DOHH2 (cell line): Measurements from ENCODE around the gene CLEC2A.

ENCODE experiments used
- EZH2phosphoT487 ChIP-seq: fragments of 200-600 bp; sonication (generic); IDR thresholded peaks from 2 replicates; pipeline ENCODE4 v1.6.1; 2017; ENCODE audit warnings: borderline replicate concordance, mild to moderate bottlenecking, antibody characterized with exemption, low read length, moderate library complexity, mixed read lengths
- TF ChIP-seq, protein P1 (sequence below): fragments of 200-600 bp; sonication (generic); IDR thresholded peaks from one replicate; pipeline ENCODE4 v1.5.1; 2014; ENCODE audit warnings: antibody characterized with exemption, mild to moderate bottlenecking, low read depth, low read length; ENCODE audit not compliant: poor library complexity, severe bottlenecking

DNA sequence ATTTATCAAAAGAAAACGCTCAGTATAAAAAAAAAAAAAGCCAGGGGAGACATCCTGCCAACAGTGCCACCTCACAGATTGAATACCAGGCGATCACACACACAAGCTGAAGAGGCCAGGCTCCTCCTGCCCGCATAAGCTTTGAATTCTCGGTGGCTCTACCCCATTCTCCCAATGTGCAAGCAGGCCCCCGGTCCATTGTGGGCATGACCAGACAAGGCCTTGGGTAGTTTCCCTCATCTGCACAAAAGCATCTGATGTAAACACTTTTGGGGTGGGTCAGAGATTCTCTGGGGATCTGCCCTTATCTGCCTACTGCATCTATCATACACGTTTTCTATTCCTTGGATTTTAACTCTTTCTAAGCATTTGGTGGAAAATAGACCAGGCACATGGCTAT, 34.6 kb downstream of the CLEC2A start:
- TF ChIP-seq, protein P1, sequence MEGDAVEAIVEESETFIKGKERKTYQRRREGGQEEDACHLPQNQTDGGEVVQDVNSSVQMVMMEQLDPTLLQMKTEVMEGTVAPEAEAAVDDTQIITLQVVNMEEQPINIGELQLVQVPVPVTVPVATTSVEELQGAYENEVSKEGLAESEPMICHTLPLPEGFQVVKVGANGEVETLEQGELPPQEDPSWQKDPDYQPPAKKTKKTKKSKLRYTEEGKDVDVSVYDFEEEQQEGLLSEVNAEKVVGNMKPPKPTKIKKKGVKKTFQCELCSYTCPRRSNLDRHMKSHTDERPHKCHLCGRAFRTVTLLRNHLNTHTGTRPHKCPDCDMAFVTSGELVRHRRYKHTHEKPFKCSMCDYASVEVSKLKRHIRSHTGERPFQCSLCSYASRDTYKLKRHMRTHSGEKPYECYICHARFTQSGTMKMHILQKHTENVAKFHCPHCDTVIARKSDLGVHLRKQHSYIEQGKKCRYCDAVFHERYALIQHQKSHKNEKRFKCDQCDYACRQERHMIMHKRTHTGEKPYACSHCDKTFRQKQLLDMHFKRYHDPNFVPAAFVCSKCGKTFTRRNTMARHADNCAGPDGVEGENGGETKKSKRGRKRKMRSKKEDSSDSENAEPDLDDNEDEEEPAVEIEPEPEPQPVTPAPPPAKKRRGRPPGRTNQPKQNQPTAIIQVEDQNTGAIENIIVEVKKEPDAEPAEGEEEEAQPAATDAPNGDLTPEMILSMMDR, result no peak
- TF ChIP-seq EZH2phosphoT487, result no peak
